K562 (cell line): ENCODE results near the gene LRRC61. TPM values are rescaled to one million over a fixed set of nuclear protein-coding genes. Genes with fewer than 3 reads are reported as not detected.

Experiments used
- ARID1B ChIP-seq: fragments of 450-650 bp; IDR thresholded peaks from 2 replicates; pipeline ENCODE4 v1.6.1; 2016; ENCODE audit warnings: antibody characterized with exemption, mild to moderate bottlenecking, inconsistent platforms
- BACH1 ChIP-seq: fragments of 200-800 bp; sonication (Bioruptor generic); IDR thresholded peaks from 2 replicates; pipeline ENCODE4 v1.6.1; 2016; ENCODE audit warnings: missing genetic modification characterization, missing compliant biosample characterization
- BCOR ChIP-seq: fragments of 450-650 bp; IDR thresholded peaks from 2 replicates; pipeline ENCODE4 v1.6.1; 2016
- CBX3 ChIP-seq, 2 experiments: IDR thresholded peaks; 1 replicate in 1 of 2; 2 replicates in 1 of 2; pipeline ENCODE4 v1.6.1; 2012; ENCODE audit warnings: inconsistent platforms in 2 of 2, low read length in 2 of 2, borderline replicate concordance in 1 of 2, control low read depth in 1 of 2
- CEBPG ChIP-seq, 3 experiments: fragments of 200-800 bp in 1 of 3; sonication (Bioruptor generic) in 1 of 3; sonication (generic) in 1 of 3; formaldehyde crosslinking in 1 of 3; IDR thresholded peaks in 2 of 3; conservative IDR thresholded peaks in 1 of 3; 2 replicates each; pipeline versions ENCODE4 v1.6.1 to v1.8.0; 2016 to 2022; ENCODE audit warnings: missing compliant biosample characterization in 2 of 3, missing genetic modification characterization in 2 of 3, mild to moderate bottlenecking in 1 of 3, missing genetic modification reagents in 1 of 3
- ELF4 ChIP-seq: fragments of 450-650 bp; formaldehyde crosslinking; IDR thresholded peaks from 2 replicates; pipeline ENCODE4 v1.4.0; 2022; ENCODE audit warnings: missing genetic modification characterization
- KHSRP ChIP-seq: fragments of 450-650 bp; IDR thresholded peaks from 2 replicates; pipeline ENCODE4 v1.6.1; 2017
- NEUROD1 ChIP-seq: fragments of 150-350 bp; IDR thresholded peaks from 2 replicates; pipeline ENCODE4 v1.6.1; 2014; ENCODE audit warnings: borderline replicate concordance, low read length, low read depth; ENCODE audit not compliant: partially characterized antibody
- NFIC ChIP-seq: fragments of 450-650 bp; IDR thresholded peaks from 2 replicates; pipeline ENCODE4 v1.6.1; 2017; ENCODE audit warnings: mild to moderate bottlenecking, inconsistent platforms
- PCBP1 ChIP-seq: fragments of 200-400 bp; formaldehyde crosslinking; IDR thresholded peaks from 2 replicates; pipeline ENCODE4 v1.6.1; 2018; ENCODE audit warnings: mild to moderate bottlenecking, low read depth, low read length; ENCODE audit not compliant: poor library complexity, severe bottlenecking
- PCBP2 ChIP-seq: fragments of 200-400 bp; formaldehyde crosslinking; IDR thresholded peaks from 2 replicates; pipeline ENCODE4 v1.6.1; 2018; ENCODE audit warnings: low read length, low read depth, mild to moderate bottlenecking, moderate library complexity; ENCODE audit not compliant: poor library complexity, severe bottlenecking
- SREBF1 ChIP-seq: fragments of 150-350 bp; IDR thresholded peaks from 2 replicates; pipeline ENCODE4 v1.6.1; 2014; ENCODE audit warnings: antibody characterized with exemption, low read depth, low read length, borderline replicate concordance
- TFAM ChIP-seq: fragments of 250-450 bp; sonication (Bioruptor Pico); conservative IDR thresholded peaks from 2 replicates; pipeline ENCODE4 v1.5.0; 2021; ENCODE audit warnings: mild to moderate bottlenecking, moderate library complexity
- ZNF212 ChIP-seq: fragments of 450-650 bp; formaldehyde crosslinking; IDR thresholded peaks from 2 replicates; pipeline ENCODE4 v1.4.0; 2020; ENCODE audit warnings: mild to moderate bottlenecking
- ZNF3 ChIP-seq: fragments of 250-450 bp; sonication (Bioruptor Pico); IDR thresholded peaks from 2 replicates; pipeline ENCODE4 v1.5.0; 2021; ENCODE audit warnings: mild to moderate bottlenecking, moderate library complexity
- ZNF324 ChIP-seq: fragments of 250-450 bp; sonication (Bioruptor Pico); IDR thresholded peaks from 2 replicates; pipeline ENCODE4 v1.4.0; 2020; ENCODE audit warnings: mild to moderate bottlenecking
- ZNF436 ChIP-seq: fragments of 250-450, 450-650 bp; sonication (Bioruptor Pico); formaldehyde crosslinking; IDR thresholded peaks from 2 replicates; pipeline ENCODE4 v1.7.0; 2020; ENCODE audit warnings: mild to moderate bottlenecking
- ZNF75A ChIP-seq: fragments of 450-650 bp; formaldehyde crosslinking; IDR thresholded peaks from 2 replicates; pipeline ENCODE4 v1.4.0; 2020; ENCODE audit warnings: mild to moderate bottlenecking
- polyA plus RNA-seq, 8 experiments: library from polyadenylated mRNA; depleted of rRNA in 4 of 8; stranded (reverse) in 5 of 8; unstranded in 3 of 8; fragments of >200 nt; fragmentation: Nextera tagmentation in 2 of 8; fragmentation: Illumina TruSeq in 1 of 8; extraction: Ambion mirVana in 2 of 8; extraction: Trizol in 1 of 8; gene quantifications; 2 replicates each; pipeline versions ENCODE4 v1.2.1 to v1.2.3, GENCODE V29; 2011 to 2014; ENCODE audit warnings: inconsistent platforms in 1 of 8, missing spikeins in 1 of 8
- total RNA-seq, 7 experiments: library from RNA; depleted of rRNA in 6 of 7; stranded (reverse); fragments of >200 nt in 6 of 7; fragmentation: Illumina TruSeq in 2 of 7; extraction: Trizol in 2 of 7; gene quantifications; 2 replicates each; pipeline versions ENCODE4 v1.2.1 to v1.2.3, GENCODE V29; 2011 to 2021; ENCODE audit warnings: low replicate concordance in 1 of 7
- TF ChIP-seq, protein P1 (sequence below): sonication (generic); formaldehyde crosslinking; IDR thresholded peaks from 2 replicates; pipeline ENCODE4 v1.8.0; 2022; ENCODE audit warnings: missing genetic modification reagents, mild to moderate bottlenecking, moderate library complexity, borderline replicate concordance
- TF ChIP-seq, protein P2 (sequence below), 3 experiments: IDR thresholded peaks in 2 of 3; conservative IDR thresholded peaks in 1 of 3; 2 replicates each; pipeline ENCODE4 v1.5.1; 2011 to 2012; ENCODE audit warnings: low read length in 3 of 3, mild to moderate bottlenecking in 3 of 3, control low read depth in 2 of 3, improper control_type of control experiment in 1 of 3, inconsistent platforms in 1 of 3, low read depth in 1 of 3, mixed read lengths in 1 of 3, moderate library complexity in 1 of 3; ENCODE audit not compliant: insufficient read depth in 2 of 3
- TF ChIP-seq, protein P3 (sequence below): sonication (generic); formaldehyde crosslinking; IDR thresholded peaks from 2 replicates; pipeline ENCODE4 v1.4.0; 2020; ENCODE audit warnings: mild to moderate bottlenecking, missing genetic modification reagents
- TF ChIP-seq, protein P4 (sequence below): fragments of 250-450 bp; sonication (Bioruptor Pico); IDR thresholded peaks from 2 replicates; pipeline ENCODE4 v1.5.0; 2020; ENCODE audit warnings: mild to moderate bottlenecking

LRRC61 gene
- total and polyA plus RNA-seq, 9 of the 15 experiments (the other 6 are each of a cell fraction or from before 2014, with no cell fraction given) = 1.3 to 55.2 (median 35.2) TPM

DNA sequence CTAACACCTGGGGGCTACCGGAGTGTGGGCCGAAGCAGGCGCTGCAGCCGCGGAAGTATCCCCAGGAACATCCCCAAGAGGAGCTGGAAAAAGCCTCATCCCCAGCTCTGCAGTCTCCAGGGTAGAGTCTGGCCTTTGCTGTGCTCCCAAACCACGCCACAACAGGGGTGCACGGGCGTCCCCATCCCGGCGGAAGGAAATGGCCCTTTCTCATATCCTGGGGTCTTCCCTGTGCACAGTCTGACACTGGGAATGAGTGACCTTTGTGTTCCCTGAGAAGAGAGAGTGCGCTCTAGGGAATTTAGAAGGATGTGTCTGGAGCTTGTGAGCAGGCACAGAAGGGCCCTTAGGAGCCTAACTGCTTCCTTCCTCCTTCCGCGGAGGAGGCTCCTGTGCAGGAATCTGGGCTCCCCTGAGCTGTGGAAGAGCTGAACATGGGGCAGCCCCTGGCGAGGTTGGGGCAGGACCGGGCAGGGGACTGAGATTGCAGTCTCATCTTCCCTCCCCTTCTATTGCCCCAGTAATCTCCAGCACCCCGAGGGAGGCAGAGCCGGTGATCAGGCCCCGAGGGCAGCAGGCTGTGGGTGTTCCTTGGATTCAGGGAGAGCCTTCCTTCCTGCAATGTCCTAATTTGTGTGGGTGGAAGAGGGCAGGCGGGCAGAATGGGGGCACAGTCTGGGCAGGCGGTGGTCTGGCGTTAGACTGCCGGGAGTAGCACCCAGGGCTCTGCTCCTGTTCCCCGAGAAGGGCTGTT, 46.8 kb downstream of the LRRC61 start (continued):
- TF ChIP-seq ARID1B = no peak
- TF ChIP-seq PCBP2 = no peak
- TF ChIP-seq ZNF212 = no peak
- no peak for TF ChIP-seq ZNF436 (CRISPR knock-in tag)
- no peak for TF ChIP-seq ZNF324 (CRISPR knock-in tag)
- TF ChIP-seq ZNF3 (CRISPR knock-in tag) = no peak
- TF ChIP-seq SREBF1 = no peak
- TF ChIP-seq CBX3 (IDR thresholded peaks at IDR 0.05; ENCODE audit: borderline replicate concordance in 1 of 2, low read length in 2 of 2) = no peak
- TF ChIP-seq, protein P1, sequence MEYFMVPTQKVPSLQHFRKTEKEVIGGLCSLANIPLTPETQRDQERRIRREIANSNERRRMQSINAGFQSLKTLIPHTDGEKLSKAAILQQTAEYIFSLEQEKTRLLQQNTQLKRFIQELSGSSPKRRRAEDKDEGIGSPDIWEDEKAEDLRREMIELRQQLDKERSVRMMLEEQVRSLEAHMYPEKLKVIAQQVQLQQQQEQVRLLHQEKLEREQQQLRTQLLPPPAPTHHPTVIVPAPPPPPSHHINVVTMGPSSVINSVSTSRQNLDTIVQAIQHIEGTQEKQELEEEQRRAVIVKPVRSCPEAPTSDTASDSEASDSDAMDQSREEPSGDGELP (CRISPR knock-in tag) = no peak
- TF ChIP-seq BCOR = no peak
- TF ChIP-seq, protein P2, sequence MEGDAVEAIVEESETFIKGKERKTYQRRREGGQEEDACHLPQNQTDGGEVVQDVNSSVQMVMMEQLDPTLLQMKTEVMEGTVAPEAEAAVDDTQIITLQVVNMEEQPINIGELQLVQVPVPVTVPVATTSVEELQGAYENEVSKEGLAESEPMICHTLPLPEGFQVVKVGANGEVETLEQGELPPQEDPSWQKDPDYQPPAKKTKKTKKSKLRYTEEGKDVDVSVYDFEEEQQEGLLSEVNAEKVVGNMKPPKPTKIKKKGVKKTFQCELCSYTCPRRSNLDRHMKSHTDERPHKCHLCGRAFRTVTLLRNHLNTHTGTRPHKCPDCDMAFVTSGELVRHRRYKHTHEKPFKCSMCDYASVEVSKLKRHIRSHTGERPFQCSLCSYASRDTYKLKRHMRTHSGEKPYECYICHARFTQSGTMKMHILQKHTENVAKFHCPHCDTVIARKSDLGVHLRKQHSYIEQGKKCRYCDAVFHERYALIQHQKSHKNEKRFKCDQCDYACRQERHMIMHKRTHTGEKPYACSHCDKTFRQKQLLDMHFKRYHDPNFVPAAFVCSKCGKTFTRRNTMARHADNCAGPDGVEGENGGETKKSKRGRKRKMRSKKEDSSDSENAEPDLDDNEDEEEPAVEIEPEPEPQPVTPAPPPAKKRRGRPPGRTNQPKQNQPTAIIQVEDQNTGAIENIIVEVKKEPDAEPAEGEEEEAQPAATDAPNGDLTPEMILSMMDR (IDR thresholded peaks at IDR 0.05 in 2 of 3, conservative IDR thresholded peaks at IDR 0.05 in 1 of 3; ENCODE audit: insufficient read depth in 2 of 3, low read depth in 1 of 3, low read length in 3 of 3) = no peak
- TF ChIP-seq ZNF75A = no peak
- TF ChIP-seq NEUROD1 = no peak
- no peak for TF ChIP-seq TFAM (CRISPR knock-in tag)
- no peak for TF ChIP-seq PCBP1
- no peak for TF ChIP-seq ELF4 (CRISPR knock-in tag)
- no peak for TF ChIP-seq KHSRP
- TF ChIP-seq CEBPG (CRISPR knock-in tag; IDR thresholded peaks at IDR 0.05) = no peak
- no peak for TF ChIP-seq CEBPG (tag; conservative IDR thresholded peaks at IDR 0.05 in 1 of 2, IDR thresholded peaks at IDR 0.05 in 1 of 2)
- TF ChIP-seq, protein P3, sequence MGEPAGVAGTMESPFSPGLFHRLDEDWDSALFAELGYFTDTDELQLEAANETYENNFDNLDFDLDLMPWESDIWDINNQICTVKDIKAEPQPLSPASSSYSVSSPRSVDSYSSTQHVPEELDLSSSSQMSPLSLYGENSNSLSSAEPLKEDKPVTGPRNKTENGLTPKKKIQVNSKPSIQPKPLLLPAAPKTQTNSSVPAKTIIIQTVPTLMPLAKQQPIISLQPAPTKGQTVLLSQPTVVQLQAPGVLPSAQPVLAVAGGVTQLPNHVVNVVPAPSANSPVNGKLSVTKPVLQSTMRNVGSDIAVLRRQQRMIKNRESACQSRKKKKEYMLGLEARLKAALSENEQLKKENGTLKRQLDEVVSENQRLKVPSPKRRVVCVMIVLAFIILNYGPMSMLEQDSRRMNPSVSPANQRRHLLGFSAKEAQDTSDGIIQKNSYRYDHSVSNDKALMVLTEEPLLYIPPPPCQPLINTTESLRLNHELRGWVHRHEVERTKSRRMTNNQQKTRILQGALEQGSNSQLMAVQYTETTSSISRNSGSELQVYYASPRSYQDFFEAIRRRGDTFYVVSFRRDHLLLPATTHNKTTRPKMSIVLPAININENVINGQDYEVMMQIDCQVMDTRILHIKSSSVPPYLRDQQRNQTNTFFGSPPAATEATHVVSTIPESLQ = no peak
- TF ChIP-seq, protein P4, sequence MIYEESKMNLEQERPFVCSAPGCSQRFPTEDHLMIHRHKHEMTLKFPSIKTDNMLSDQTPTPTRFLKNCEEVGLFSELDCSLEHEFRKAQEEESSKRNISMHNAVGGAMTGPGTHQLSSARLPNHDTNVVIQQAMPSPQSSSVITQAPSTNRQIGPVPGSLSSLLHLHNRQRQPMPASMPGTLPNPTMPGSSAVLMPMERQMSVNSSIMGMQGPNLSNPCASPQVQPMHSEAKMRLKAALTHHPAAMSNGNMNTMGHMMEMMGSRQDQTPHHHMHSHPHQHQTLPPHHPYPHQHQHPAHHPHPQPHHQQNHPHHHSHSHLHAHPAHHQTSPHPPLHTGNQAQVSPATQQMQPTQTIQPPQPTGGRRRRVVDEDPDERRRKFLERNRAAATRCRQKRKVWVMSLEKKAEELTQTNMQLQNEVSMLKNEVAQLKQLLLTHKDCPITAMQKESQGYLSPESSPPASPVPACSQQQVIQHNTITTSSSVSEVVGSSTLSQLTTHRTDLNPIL (CRISPR knock-in tag) = no peak
- no peak for TF ChIP-seq NFIC
- no peak for TF ChIP-seq BACH1 (tag)
